ENCODE results near the gene COX7A2L.

DNA sequence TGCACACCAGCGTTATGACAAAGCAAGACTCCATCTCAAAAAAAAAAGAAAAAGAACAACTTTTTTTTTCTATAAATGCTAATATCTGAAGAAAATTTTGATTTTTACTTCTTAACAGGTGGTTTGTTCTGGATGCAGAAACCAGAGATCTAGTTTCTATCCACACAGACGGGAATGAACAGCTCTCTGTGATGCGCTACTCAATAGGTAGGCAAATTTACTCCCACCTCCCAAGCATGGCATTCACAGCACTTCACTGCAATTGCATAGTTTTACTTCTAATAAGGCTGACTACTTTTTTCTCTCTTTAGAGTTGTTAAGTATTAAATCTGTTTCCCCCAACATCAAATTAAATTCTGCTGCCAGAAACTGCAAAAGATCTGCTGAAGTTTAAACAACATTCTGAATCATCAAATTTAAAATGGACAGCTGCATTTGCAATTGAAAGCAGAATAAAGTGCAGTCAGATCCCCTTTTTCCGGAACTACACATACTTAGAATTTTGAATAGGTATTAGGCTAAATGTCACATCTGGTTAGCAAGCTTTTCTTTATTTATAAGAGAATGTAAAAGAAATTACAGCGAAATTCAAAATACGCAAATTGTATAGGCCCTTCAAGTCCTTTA lies 45.1 kb downstream of the COX7A2L start:
- TF ChIP-seq ZFX (IDR thresholded peaks at IDR 0.05; ENCODE audit: borderline replicate concordance) = no peak
- TF ChIP-seq, protein P1, sequence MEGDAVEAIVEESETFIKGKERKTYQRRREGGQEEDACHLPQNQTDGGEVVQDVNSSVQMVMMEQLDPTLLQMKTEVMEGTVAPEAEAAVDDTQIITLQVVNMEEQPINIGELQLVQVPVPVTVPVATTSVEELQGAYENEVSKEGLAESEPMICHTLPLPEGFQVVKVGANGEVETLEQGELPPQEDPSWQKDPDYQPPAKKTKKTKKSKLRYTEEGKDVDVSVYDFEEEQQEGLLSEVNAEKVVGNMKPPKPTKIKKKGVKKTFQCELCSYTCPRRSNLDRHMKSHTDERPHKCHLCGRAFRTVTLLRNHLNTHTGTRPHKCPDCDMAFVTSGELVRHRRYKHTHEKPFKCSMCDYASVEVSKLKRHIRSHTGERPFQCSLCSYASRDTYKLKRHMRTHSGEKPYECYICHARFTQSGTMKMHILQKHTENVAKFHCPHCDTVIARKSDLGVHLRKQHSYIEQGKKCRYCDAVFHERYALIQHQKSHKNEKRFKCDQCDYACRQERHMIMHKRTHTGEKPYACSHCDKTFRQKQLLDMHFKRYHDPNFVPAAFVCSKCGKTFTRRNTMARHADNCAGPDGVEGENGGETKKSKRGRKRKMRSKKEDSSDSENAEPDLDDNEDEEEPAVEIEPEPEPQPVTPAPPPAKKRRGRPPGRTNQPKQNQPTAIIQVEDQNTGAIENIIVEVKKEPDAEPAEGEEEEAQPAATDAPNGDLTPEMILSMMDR (IDR thresholded peaks at IDR 0.05) = no peak
